Body of pancreas (tissue), 4 donors: ENCODE measurements around the gene AMBRA1.

ENCODE experiments used
- CTCF ChIP-seq, 7 experiments: fragments of 450-650 bp in 4 of 7; fragments of 200-600 bp in 3 of 7; sonication (generic) in 3 of 7; IDR thresholded peaks; one replicate each; pipeline ENCODE4 v1.5.1; 2016 to 2019; ENCODE audit warnings: antibody characterized with exemption in 7 of 7
- POLR2A ChIP-seq, 3 donors: fragments of 450-650 bp; IDR thresholded peaks; one replicate each; pipeline ENCODE4 v1.6.1; 2016; ENCODE audit warnings: antibody characterized with exemption in 3 of 3, mild to moderate bottlenecking in 2 of 3

- TF ChIP-seq CTCF (IDR thresholded peaks at IDR 0.05) (no peak), POLR2A (IDR thresholded peaks at IDR 0.05) (no peak)
Observed at GRCh38 chr11:46540807-46541206, 53.0 kb downstream of the AMBRA1 start.
